Activated CD8-positive, alpha-beta T cell treated with anti-CD3 and anti-CD28 coated beads for 36 hours (primary cell): ENCODE data around the gene DNASE1L2. TPM values are rescaled to one million over a fixed set of nuclear protein-coding genes. Genes with fewer than 3 reads are reported as not detected.

Source experiments
- ATAC-seq: fragments of 200-7000 bp; cut with Tn5 transposase; one replicate; pipeline ENCODE4 v1.10.0; 2021; ENCODE audit warnings: mild to moderate bottlenecking, moderate library complexity
- CTCF ChIA-PET: fragments of 350-600 bp; sonication (Branson Sonifier 250); formaldehyde crosslinking; loops from one replicate; lab custom pipeline; 2021; ENCODE audit warnings: antibody characterized with exemption; lab: Charles Lee
- POLR2A ChIA-PET: fragments of 350-600 bp; sonication (Branson Sonifier 250); formaldehyde crosslinking; loops from one replicate; lab custom pipeline; 2021; ENCODE audit warnings: antibody characterized with exemption; lab: Charles Lee
- DNase-seq: peaks from one replicate; pipeline ENCODE4 v3.0.0-alpha.2; 2020
- H3K27ac Mint-ChIP-seq: one replicate; pipeline ENCODE4 v1.8.0; 2021; ENCODE audit warnings: mild to moderate bottlenecking, mixed read lengths
- H3K27me3 Mint-ChIP-seq: one replicate; pipeline ENCODE4 v1.8.0; 2021; ENCODE audit warnings: mixed read lengths
- H3K36me3 Mint-ChIP-seq: one replicate; pipeline ENCODE4 v1.8.0; 2021; ENCODE audit warnings: low read depth, mixed read lengths
- H3K4me1 Mint-ChIP-seq: one replicate; pipeline ENCODE4 v1.8.0; 2021; ENCODE audit warnings: low read depth, mixed read lengths
- H3K4me3 Mint-ChIP-seq: one replicate; pipeline ENCODE4 v1.8.0; 2021; ENCODE audit warnings: mild to moderate bottlenecking, moderate library complexity, mixed read lengths
- H3K9me3 Mint-ChIP-seq: one replicate; pipeline ENCODE4 v1.8.0; 2021; ENCODE audit warnings: mixed read lengths
- intact Hi-C: fragments of 100-400 bp; cut with micrococcal nuclease; formaldehyde crosslinking; loops from one replicate; pipeline ENCODE4 v1.10.0; 2022
- total RNA-seq, 2 experiments: library from RNA; stranded (reverse); gene quantifications; one replicate each; pipeline ENCODE4 v1.2.3, GENCODE V29; 2021
- TF ChIP-seq, protein P1 (sequence below): fragments of 200-600 bp; IDR thresholded peaks from one replicate; pipeline ENCODE4 v1.8.0; 2022; ENCODE audit warnings: antibody characterized with exemption, mild to moderate bottlenecking

DNASE1L2 gene
- total RNA-seq, 2 experiments from 2014 or later, result 0.32 to 0.51 TPM

DNA sequence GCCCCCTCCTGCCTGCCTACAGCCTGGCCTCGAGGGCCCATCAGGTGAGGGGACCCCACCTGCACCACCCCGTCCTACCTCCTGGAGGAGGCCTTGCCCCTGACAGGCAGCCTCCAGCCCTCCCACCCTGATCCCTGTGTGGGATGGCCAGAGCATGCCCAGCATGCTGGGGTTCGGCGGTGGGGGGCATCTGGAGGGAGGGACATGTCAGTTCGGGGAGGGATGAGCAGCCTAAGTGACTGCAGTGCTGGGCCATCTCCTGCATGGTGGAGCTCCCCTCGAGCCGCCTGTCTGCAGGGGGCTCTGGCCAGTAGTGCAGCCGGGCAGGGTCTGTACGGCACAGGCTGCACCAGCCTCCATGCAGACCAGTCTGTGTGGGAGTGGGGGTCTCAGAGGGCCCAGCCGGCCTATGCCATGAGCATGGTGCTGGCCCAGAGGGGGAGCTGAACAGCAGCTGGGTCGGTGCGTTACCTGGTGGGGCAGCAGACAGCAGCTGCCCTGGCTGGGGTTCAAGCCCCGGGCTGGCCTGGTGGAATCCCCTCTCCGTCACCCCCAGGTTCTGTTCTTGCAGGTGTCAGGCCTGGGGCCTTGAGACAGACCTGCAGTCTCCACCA is 35.7 kb downstream of the DNASE1L2 start:
- no peak overlapping the region for H3K4me3 Mint-ChIP-seq
- peaks cover 8% of the 10 kb centered on the region for H3K36me3 Mint-ChIP-seq
- H3K27ac Mint-ChIP-seq, result no peak overlapping the region
- peaks cover 11% of the 10 kb centered on the region for H3K4me1 Mint-ChIP-seq
- intact Hi-C loops, result no loop called here
- TF ChIP-seq, protein P1, sequence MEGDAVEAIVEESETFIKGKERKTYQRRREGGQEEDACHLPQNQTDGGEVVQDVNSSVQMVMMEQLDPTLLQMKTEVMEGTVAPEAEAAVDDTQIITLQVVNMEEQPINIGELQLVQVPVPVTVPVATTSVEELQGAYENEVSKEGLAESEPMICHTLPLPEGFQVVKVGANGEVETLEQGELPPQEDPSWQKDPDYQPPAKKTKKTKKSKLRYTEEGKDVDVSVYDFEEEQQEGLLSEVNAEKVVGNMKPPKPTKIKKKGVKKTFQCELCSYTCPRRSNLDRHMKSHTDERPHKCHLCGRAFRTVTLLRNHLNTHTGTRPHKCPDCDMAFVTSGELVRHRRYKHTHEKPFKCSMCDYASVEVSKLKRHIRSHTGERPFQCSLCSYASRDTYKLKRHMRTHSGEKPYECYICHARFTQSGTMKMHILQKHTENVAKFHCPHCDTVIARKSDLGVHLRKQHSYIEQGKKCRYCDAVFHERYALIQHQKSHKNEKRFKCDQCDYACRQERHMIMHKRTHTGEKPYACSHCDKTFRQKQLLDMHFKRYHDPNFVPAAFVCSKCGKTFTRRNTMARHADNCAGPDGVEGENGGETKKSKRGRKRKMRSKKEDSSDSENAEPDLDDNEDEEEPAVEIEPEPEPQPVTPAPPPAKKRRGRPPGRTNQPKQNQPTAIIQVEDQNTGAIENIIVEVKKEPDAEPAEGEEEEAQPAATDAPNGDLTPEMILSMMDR, result no peak
- H3K9me3 Mint-ChIP-seq, result no peaks in the 10 kb centered on the region
- CTCF ChIA-PET, result interaction anchor here (0.9 kb wide), 1 partner anchor 20 kb away, joined by 3 read pairs; the partner anchor contains the start of gene ECI1
- no peaks in the 10 kb centered on the region for H3K27me3 Mint-ChIP-seq
- ATAC-seq (no peak), DNase-seq (no peak)
- POLR2A ChIA-PET, result interaction anchor here (0.9 to 2.3 kb wide), 3 partner anchors 11 to 117 kb away, joined by 3 to 7 read pairs (median 6); partner anchors contain the start of genes BRICD5 and TRAF7

DNA sequence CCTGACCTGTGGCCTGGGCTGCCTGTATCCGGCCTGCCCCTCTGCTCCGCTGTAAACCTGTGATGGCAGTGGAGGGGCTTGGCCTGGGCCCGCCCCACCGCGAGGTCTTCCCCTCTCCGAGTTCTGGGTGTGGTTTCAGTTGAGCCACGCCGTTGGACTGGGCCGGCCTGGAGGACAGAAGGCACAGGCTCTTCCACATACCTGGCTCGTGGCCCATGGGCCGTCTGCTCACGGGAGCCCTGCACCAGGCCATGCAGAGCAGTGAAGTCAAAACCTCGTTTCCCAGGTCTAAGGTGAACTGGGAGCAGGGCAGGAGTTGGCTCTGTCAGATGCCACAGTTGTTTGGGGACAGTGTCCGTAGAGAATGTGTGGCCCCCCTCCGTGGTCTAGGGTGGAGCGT is 37.2 kb downstream of the DNASE1L2 start:
- POLR2A ChIA-PET, result no interaction called here
- no peaks in the 10 kb centered on the region for H3K9me3 Mint-ChIP-seq
- intact Hi-C loops, result no loop called here
- ATAC-seq, result no peak
- peaks cover 11% of the 10 kb centered on the region for H3K4me1 Mint-ChIP-seq
- H3K27ac Mint-ChIP-seq, result no peak overlapping the region
- H3K36me3 Mint-ChIP-seq, result no peaks in the 10 kb centered on the region
- CTCF ChIA-PET, result no interaction called here
- H3K4me3 Mint-ChIP-seq, result no peak overlapping the region
- H3K27me3 Mint-ChIP-seq, result no peaks in the 10 kb centered on the region
- TF ChIP-seq, protein P1, result no peak
- no peak for DNase-seq

DNA sequence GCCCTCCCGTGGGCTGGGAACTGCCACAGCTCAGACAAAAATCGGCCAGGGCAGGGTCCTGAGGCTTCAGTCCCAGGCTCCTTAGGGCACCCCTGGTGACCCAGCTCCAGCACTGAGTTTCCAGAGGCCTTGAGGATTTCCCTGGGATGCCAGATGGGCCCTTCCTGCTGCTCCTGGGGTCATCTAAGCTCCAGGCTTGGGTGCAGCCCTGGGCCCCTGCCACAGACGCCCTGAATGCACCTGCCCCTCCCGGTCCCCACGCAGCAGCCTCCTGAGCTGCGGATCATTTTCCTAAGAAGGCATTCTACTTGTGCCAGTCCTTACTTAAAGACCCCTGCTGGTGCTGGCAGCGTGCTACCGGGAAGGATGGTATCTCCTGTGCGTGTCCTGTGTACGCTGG is 37.7 kb downstream of the DNASE1L2 start:
- Mint-ChIP-seq H3K27me3 (no peaks in the 10 kb centered on the region), H3K9me3 (no peaks in the 10 kb centered on the region), H3K27ac (no peak overlapping the region), H3K4me3 (no peak overlapping the region), H3K4me1 (peaks cover 9% of the 10 kb centered on the region), H3K36me3 (no peaks in the 10 kb centered on the region)
- intact Hi-C loops, result no loop called here
- DNase-seq (no peak), ATAC-seq (no peak)
- TF ChIP-seq, protein P1, result no peak
- CTCF ChIA-PET, result no interaction called here
- POLR2A ChIA-PET, result no interaction called here

DNA sequence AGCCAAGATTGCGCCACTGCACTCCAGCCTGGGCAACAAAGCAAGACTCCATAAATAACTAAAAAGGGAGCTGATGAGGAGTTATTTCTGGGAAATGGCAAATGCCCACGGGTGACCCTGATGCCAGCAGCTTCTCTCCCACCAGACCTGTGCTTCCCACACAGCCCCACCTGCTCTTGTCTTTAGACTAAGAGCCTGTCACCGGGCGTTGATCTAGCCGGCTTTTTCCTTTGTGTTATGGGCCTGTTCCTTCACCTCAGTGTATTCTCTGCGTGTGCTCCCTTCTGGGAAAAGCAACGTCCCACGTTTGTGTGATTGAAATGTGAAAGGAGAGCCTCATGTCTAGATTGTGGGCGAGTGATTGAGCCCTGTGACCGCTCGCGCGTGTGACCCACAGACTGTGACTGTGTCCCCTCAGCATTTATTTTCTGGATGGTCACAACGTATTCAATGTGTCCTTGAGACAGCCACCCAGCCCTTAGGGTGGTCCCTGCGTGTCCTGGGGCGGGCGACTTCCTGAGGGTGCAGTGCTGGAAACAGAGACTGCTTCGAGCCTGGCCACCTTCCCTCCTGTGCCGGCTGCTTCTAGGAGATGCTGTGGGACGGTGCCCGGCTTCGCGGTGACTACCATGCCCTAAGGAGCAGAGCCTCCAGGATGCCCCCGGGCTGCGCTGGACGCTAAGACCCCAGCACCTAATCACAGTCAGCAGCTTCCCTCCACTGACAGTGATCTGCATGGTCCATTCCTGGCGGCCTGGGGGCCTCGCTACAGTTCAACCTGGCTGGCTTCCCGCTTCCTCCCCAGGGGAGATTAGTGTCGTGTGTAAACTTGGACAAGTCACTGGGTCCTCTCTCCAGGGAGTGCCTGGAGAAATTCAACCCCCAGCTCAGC is 39.5 kb downstream of the DNASE1L2 start:
- no peak overlapping the region for H3K27ac Mint-ChIP-seq

More for the DNA sequence above, 39.5 kb downstream of the DNASE1L2 start:
- Mint-ChIP-seq H3K9me3 (no peaks in the 10 kb centered on the region), H3K4me3 (no peak overlapping the region), H3K36me3 (no peaks in the 10 kb centered on the region), H3K27me3 (no peaks in the 10 kb centered on the region), H3K4me1 (no peaks in the 10 kb centered on the region)
- TF ChIP-seq, protein P1, result no peak
- no peak for DNase-seq
- no peak for ATAC-seq
- CTCF ChIA-PET, result no interaction called here
- intact Hi-C loops, result no loop called here
- POLR2A ChIA-PET, result interaction anchor here (1.0 to 1.3 kb wide), 3 partner anchors 18 to 221 kb away, joined by 3 to 5 read pairs (median 3); no protein-coding TSS in a partner anchor
